Omental fat pad (tissue), 4 donors: Measurements from ENCODE around the gene HLA-DMB. TPM values are rescaled to one million over a fixed set of nuclear protein-coding genes. Genes with fewer than 3 reads are reported as not detected.

Source experiments
- ATAC-seq: fragments of 150-250 bp; one replicate; pipeline ENCODE4 v1.9.1; 2016; ENCODE audit warnings: mild to moderate bottlenecking, moderate library complexity; ENCODE audit not compliant: low FRiP score
- DNase-seq: peaks from one replicate; pipeline ENCODE4 v3.0.0-alpha.2; 2019; ENCODE audit warnings: low spot score
- CTCF ChIP-seq, 3 donors: fragments of 450-650 bp; IDR thresholded peaks; one replicate each; pipeline ENCODE4 v1.5.1; 2016 to 2017; ENCODE audit warnings: antibody characterized with exemption in 3 of 3, mild to moderate bottlenecking in 3 of 3, moderate library complexity in 2 of 3
- total RNA-seq, 4 donors: library from RNA; depleted of rRNA; stranded (reverse); fragments of >200 nt; gene quantifications; one replicate each; pipeline ENCODE4 v1.1.0, GENCODE V29; 2016

HLA-DMB gene
- total RNA-seq, 4 donors from 2014 or later, result 18.4 to 79.6 (median 35.0) TPM

DNA sequence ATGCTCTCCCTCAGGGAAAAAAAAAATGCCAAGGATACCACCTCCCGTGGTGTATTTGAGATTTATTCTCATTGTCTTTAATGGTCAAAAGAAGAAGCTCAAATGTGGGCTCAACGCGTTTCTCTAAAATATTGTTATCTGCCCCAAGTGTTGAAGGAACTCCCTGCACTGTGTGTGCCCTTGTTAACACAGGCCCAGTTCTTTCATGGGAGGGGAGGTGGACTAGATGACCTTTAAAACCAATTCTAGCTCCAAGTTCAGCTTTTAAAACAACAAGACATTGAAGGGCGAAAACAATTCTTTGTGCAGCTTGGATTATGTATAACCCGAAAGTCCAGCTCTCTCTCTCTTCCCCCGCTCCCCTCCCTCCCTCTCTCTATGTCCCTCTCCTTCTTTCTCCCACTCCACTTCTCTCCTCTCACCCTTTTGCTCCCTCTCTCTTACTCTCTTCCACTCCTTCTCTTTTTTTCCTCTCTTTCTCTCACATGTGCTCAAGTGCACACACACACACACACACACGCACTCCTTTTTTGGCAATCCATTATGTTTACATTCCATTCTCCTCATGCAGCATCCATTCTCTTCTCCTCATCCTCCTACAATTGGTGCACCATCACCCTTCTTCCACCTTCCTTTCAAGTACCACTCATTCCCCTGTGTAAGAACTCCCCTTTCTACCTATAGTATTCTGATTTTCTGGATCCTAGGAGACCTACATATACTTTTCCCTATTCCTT lies 8.5 kb downstream of the HLA-DMB start:
- no peak for TF ChIP-seq CTCF (IDR thresholded peaks at IDR 0.05)
- ATAC-seq, result no peak
- no peak for DNase-seq

DNA sequence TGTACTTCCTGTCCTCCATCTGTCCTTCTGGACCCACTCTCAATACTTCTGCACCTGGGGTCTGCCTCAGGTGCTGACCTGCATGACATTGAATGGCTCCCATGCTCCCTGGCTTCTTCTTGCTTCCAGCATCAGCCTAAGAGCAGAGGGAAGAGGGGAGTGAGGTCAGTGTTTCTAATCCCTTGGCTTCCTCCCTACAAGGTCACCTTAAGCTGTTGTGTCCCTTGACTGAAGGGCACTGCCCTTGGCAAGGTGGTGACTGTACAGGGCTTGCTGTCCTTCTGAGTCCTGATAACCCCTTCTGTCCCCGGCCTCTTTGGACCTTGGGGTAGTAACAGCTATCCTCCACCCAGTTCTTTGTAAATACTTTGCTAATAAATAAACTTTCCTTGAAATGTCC lies 9.6 kb downstream of the HLA-DMB start:
- ATAC-seq, result no peak
- TF ChIP-seq CTCF (IDR thresholded peaks at IDR 0.05), result no peak
- DNase-seq, result no peak

DNA sequence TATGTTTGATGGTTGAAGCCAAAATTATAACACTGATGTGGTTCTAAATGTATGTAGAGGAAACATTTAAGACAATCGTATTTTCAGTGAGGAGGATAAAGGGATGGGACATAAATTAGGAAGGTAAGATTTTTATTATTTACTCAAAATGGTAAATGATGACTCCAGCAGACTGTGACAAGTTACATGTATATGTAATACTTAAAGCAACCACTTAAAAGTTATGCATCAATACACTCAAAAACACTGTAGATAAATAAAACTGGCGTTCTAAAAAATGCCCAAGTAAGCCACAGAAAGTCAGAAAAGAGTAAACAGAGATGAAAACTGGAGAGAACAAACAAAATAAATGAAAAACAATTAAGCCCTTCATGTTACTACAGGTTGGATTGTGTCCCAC lies 18.7 kb downstream of the HLA-DMB start:
- TF ChIP-seq CTCF (IDR thresholded peaks at IDR 0.05), result no peak
- no peak for DNase-seq
- no peak for ATAC-seq

GRCh38 chr6:32920715-32921114 lies 20.1 kb downstream of the HLA-DMB start:
- no peak for TF ChIP-seq CTCF (IDR thresholded peaks at IDR 0.05)
- ATAC-seq, result no peak
- DNase-seq, result no peak

DNA sequence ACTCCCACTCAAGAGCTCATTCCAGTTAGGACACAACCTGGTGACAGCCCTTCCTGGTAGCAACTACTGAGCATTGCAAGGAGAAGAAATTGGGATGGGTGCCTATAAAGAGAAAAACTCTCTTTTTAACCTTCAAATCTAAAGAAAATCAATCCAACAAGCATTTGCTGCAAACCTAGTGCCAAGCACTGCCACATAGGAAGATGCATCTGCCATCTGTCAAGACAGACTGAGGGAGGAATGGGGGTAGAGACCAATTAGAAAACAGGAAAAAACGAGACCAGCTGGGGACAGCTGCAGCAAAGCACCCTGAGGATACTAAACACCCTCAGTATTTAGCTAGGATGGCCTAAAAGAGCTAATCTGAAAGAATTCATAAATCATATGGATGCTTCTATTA lies 27.9 kb downstream of the HLA-DMB start:
- DNase-seq (no peak), ATAC-seq (no peak)
- TF ChIP-seq CTCF (IDR thresholded peaks at IDR 0.05), result no peak

DNA sequence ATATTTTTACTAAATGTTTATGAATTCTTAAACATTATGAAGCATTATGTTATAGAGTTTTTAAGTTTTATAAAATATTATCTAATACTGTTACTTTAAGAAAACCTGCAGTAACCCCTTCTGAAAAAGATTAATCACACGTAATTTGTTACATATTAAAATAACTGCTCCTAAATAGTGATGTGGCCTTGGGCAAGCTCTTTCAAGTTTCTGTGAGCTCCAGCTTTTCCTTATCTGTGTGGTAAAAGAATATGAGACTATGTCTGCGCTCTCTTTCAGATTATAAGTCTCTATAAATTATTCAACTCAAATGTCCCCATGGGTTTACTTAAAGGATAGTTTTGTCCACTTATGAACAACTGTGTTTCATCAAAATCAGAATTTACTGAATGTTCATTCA lies 31.9 kb downstream of the HLA-DMB start:
- no peak for DNase-seq
- no peak for ATAC-seq
- no peak for TF ChIP-seq CTCF (IDR thresholded peaks at IDR 0.05)

DNA sequence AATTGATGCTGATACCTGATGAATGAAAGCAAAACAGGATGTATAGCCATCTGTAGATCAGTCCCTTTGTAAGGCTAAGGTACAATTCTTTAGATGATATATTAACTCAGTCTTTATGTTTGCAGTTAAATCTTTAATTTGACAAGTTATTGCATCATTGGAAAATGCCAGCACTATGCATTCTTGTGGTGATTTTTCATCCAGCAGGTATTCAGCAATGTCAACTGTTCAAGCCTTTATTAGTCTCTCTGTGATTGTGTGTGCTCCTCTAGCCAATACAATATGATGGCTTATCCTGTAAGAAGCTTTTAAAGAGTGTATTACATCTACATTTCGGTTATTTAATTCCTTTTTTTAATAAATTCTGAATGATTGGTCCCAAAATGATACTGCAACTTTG lies 34.3 kb downstream of the HLA-DMB start:
- DNase-seq (no peak), ATAC-seq (no peak)
- TF ChIP-seq CTCF (IDR thresholded peaks at IDR 0.05), result no peak
